Brain microvascular endothelial cell (primary cell): ENCODE data around the gene RAB8A.

Source experiments
- DNase-seq: peaks from one replicate; pipeline ENCODE4 v3.0.0-alpha.2; 2020
- H3K27ac ChIP-seq: fragments of 250-450 bp; sonication (Bioruptor Pico); 2 replicates; pipeline ENCODE4 v1.5.1; 2020; ENCODE audit warnings: mild to moderate bottlenecking, moderate library complexity
- H3K27me3 ChIP-seq: fragments of 250-450 bp; sonication (Bioruptor Pico); replicated peaks from 2 replicates; pipeline ENCODE4 v1.5.1; 2020; ENCODE audit warnings: mild to moderate bottlenecking
- H3K36me3 ChIP-seq: fragments of 250-450 bp; sonication (Bioruptor Pico); replicated peaks from 2 replicates; pipeline ENCODE4 v1.5.1; 2020; ENCODE audit warnings: mild to moderate bottlenecking
- H3K4me3 ChIP-seq: 2 replicates; pipeline ENCODE4 v1.5.1; 2011; ENCODE audit warnings: low read depth, mild to moderate bottlenecking, control low read depth, low read length, moderate library complexity
- in situ Hi-C: cut with HindIII; loops from 2 replicates; pipeline ENCODE4 v1.10.0; 2017; ENCODE audit warnings: low sequenced_read_pairs, low pct_ligation_motif_present
- TF ChIP-seq, protein P1 (sequence below): IDR thresholded peaks from 2 replicates; pipeline ENCODE4 v1.5.1; 2011; ENCODE audit warnings: low read depth, mild to moderate bottlenecking, moderate library complexity, low read length, control low read depth, inconsistent platforms; ENCODE audit errors: missing control alignments

The RAB8A gene

GRCh38 chr19:16121967-16122366 is 10.3 kb downstream of the RAB8A start:
- in situ Hi-C loops = no loop called here
- H3K4me3 ChIP-seq = no peak overlapping the region
- TF ChIP-seq, protein P1, sequence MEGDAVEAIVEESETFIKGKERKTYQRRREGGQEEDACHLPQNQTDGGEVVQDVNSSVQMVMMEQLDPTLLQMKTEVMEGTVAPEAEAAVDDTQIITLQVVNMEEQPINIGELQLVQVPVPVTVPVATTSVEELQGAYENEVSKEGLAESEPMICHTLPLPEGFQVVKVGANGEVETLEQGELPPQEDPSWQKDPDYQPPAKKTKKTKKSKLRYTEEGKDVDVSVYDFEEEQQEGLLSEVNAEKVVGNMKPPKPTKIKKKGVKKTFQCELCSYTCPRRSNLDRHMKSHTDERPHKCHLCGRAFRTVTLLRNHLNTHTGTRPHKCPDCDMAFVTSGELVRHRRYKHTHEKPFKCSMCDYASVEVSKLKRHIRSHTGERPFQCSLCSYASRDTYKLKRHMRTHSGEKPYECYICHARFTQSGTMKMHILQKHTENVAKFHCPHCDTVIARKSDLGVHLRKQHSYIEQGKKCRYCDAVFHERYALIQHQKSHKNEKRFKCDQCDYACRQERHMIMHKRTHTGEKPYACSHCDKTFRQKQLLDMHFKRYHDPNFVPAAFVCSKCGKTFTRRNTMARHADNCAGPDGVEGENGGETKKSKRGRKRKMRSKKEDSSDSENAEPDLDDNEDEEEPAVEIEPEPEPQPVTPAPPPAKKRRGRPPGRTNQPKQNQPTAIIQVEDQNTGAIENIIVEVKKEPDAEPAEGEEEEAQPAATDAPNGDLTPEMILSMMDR = no peak
- DNase-seq = no peak
- H3K36me3 ChIP-seq = peaks cover 59% of the 10 kb centered on the region
- no peak overlapping the region for H3K27ac ChIP-seq
- H3K27me3 ChIP-seq = no peaks in the 10 kb centered on the region

- Histone ChIP-seq H3K27me3 (no peaks in the 10 kb centered on the region), H3K36me3 (peaks cover 63% of the 10 kb centered on the region), H3K27ac (no peak overlapping the region), H3K4me3 (no peak overlapping the region)
- in situ Hi-C loops = no loop called here
- TF ChIP-seq, protein P1 = no peak
- no peak for DNase-seq
Observed at GRCh38 chr19:16124953-16125352, 13.3 kb downstream of the RAB8A start.

DNA sequence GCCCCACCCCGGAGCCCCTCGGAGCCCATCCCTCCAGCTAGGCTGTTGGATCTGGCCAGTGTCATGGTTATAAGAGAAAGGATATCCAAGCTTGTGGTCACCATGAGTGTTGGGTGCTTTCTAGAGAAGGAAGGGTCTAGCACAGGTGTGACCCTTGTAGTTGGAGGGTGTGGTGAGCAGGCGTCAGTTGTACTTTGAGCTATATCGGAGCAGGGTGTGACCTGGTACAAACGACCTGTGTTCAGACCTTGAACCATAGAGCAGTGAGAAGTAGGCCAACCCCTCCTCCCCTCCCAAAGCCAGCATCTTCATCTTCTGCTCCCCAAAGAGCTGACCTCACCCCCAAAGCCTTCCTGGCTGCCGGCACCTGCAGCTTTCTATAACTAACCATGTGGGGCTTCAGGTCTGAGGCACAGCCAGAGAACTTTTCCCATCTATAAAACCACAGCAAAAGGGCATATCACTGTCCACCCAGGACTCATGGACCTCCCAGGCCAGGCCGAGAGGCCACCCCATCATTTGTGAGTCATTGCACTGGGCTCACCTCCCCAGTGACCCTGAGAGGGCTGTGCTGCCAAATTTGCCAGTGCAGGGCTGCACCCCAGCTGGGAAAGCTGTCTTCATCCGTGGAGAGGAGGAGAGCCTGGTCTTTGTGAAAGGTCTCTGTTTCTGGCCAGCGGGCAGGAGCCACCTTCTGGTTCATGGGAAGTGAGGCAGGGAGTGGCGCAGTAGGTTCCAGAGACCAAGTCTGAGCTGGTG is 14.2 kb downstream of the RAB8A start:
- no peak for DNase-seq
- H3K36me3 ChIP-seq = peaks cover 62% of the 10 kb centered on the region
- H3K27me3 ChIP-seq = no peaks in the 10 kb centered on the region
- TF ChIP-seq, protein P1 = no peak
- H3K4me3 ChIP-seq = no peak overlapping the region
- no peak overlapping the region for H3K27ac ChIP-seq
- in situ Hi-C loops = no loop called here

DNA sequence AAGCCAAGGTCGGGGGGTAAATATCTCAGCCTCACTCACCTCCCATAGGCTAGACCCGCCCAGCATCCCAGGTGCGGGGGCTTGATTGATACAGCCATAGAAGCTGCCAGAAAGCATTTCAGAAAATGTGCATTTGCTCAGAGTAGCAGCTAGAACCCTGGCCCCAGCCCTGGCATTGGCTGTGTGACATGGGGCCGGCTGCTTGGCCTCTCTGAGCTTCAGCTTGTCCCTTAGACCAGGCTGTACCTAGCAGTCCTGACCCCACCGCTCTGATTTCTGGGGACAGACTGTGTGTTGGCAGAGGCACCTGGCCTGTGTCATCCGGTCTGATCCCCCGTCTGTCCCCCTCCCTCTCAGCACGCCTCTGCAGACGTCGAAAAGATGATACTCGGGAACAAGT is 15.4 kb downstream of the RAB8A start:
- Histone ChIP-seq H3K27me3 (no peaks in the 10 kb centered on the region), H3K4me3 (no peak overlapping the region), H3K27ac (no peak overlapping the region), H3K36me3 (peaks cover 57% of the 10 kb centered on the region)
- in situ Hi-C loops = no loop called here
- no peak for DNase-seq
- TF ChIP-seq, protein P1 = no peak

- H3K4me3 ChIP-seq = no peak overlapping the region
- TF ChIP-seq, protein P1 = no peak
- no peak for DNase-seq
- H3K27me3 ChIP-seq = no peaks in the 10 kb centered on the region
- in situ Hi-C loops = no loop called here
- peaks cover 57% of the 10 kb centered on the region for H3K36me3 ChIP-seq
- H3K27ac ChIP-seq = no peak overlapping the region
Observed at GRCh38 chr19:16127776-16128371, 16.2 kb downstream of the RAB8A start.
